ENCODE results near the gene MAZ. TPM values are rescaled to one million over a fixed set of nuclear protein-coding genes. Genes with fewer than 3 reads are reported as not detected.

The MAZ gene
- total RNA-seq, 2 donors from 2014 or later = 73.0 to 99.4 TPM

DNA sequence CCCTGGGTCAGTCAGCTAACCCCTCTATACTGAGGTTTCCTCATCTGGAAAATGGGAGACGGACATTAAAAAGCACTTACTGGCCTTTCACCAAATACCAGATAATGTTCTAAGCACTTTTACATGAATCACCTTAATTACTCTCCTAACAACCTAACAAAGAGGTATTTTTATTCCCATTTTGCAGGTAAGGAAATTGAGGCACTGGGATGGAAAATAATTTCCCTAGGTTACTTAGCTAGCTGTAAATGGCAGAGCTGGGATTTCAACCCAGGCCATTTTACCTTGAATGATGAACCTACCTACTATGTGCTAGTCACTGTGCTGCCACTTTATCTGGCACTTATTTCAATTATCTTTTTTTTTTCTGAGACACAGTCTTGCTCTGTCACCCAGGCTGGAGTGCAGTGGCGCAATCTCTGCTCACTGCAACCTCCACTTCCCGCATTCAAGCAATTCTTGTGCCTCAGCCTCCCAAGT lies 12.1 kb upstream of the MAZ start:
- TF ChIP-seq CTCF (IDR thresholded peaks at IDR 0.05) = no peak
- Histone ChIP-seq H3K27me3 (replicated peaks; ENCODE audit: insufficient read depth) (no peaks in the 10 kb centered on the region), H3K4me1 (ENCODE audit: control insufficient read depth in 1 of 2, low read depth in 2 of 2) (peaks cover 5 to 16% of the 10 kb centered on the region in 2 donors), H3K4me3 (no peak overlapping the region), H3K36me3 (peaks cover 18% of the 10 kb centered on the region), H3K9me3 (no peaks in the 10 kb centered on the region), H3K27ac (no peak overlapping the region)
- no peak for DNase-seq (ENCODE audit: low spot score)
- no peak for ATAC-seq (ENCODE audit: insufficient number of reproducible peaks, low FRiP score, low read depth)

GRCh38 chr16:29802416-29802935 lies 3.9 kb upstream of the MAZ start:
- ATAC-seq (ENCODE audit: insufficient number of reproducible peaks, low FRiP score, low read depth) (no peak), DNase-seq (ENCODE audit: low spot score) (no peak)
- H3K4me1 ChIP-seq (ENCODE audit: control insufficient read depth in 1 of 2, low read depth in 2 of 2) = peaks cover 5 to 15% of the 10 kb centered on the region in 2 donors
- H3K36me3 ChIP-seq = peaks cover 20% of the 10 kb centered on the region
- TF ChIP-seq CTCF (IDR thresholded peaks at IDR 0.05) = no peak
- H3K27ac ChIP-seq = no peak overlapping the region
- no peaks in the 10 kb centered on the region for H3K9me3 ChIP-seq
- H3K4me3 ChIP-seq = no peak overlapping the region
- H3K27me3 ChIP-seq (replicated peaks; ENCODE audit: insufficient read depth) = no peaks in the 10 kb centered on the region

- Histone ChIP-seq H3K4me1 (ENCODE audit: control insufficient read depth in 1 of 2, low read depth in 2 of 2) (peaks cover 15 to 30% of the 10 kb centered on the region in 2 donors), H3K4me3 (no peak overlapping the region), H3K9me3 (no peaks in the 10 kb centered on the region), H3K36me3 (peaks cover 19% of the 10 kb centered on the region), H3K27me3 (replicated peaks; ENCODE audit: insufficient read depth) (no peaks in the 10 kb centered on the region), H3K27ac (peak overlapping the region; percentile 22 to 95)
- DNase-seq (ENCODE audit: low spot score) = no peak
- no peak for TF ChIP-seq CTCF (IDR thresholded peaks at IDR 0.05)
- ATAC-seq (ENCODE audit: insufficient number of reproducible peaks, low FRiP score, low read depth) = no peak
Measured at GRCh38 chr16:29804020-29804419, 2.3 kb upstream of the MAZ start.

DNA sequence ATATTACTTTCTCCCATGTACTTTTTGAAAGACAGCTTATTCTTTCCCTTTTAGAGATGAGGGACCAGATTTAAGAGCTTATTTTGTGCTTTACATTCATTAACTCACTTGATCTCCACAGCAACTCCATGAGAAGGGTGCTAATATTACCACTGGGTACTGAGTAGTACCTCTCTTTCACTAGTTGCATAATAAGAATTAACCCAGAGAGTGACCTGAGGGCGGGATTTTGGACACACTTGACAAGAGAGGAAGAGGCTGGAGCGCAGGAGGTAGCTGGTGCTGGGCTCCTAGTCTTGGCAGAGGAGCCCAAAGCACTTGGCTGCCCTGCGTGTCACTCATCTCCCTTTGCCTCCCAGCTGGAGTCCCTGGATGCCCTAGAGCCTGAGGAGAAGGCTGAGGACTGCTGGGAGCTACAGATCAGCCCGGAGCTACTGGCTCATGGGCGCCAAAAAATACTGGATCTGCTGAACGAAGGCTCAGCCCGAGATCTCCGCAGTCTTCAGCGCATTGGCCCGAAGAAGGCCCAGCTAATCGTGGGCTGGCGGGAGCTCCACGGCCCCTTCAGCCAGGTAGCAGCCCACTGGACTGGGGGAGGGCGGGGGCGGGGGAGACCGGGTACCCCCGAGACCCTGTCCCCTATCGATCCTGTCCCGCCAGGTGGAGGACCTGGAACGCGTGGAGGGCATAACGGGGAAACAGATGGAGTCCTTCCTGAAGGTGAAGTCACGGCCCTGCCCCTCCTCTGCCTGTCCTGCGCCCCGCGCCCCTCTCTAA lies 1.7 kb upstream of the MAZ start:
- H3K27me3 ChIP-seq (replicated peaks; ENCODE audit: insufficient read depth) = no peaks in the 10 kb centered on the region
- no peak for TF ChIP-seq CTCF (IDR thresholded peaks at IDR 0.05)
- peaks cover 14% of the 10 kb centered on the region for H3K36me3 ChIP-seq
- H3K9me3 ChIP-seq = no peaks in the 10 kb centered on the region
- H3K4me3 ChIP-seq = peak overlapping the region; percentile 89
- no peak for DNase-seq (ENCODE audit: low spot score)
- H3K27ac ChIP-seq = peak overlapping the region; percentile 93 to 95
- ATAC-seq (ENCODE audit: insufficient number of reproducible peaks, low FRiP score, low read depth) = no peak
- peaks cover 21 to 37% of the 10 kb centered on the region in 2 donors for H3K4me1 ChIP-seq (ENCODE audit: control insufficient read depth in 1 of 2, low read depth in 2 of 2)

DNA sequence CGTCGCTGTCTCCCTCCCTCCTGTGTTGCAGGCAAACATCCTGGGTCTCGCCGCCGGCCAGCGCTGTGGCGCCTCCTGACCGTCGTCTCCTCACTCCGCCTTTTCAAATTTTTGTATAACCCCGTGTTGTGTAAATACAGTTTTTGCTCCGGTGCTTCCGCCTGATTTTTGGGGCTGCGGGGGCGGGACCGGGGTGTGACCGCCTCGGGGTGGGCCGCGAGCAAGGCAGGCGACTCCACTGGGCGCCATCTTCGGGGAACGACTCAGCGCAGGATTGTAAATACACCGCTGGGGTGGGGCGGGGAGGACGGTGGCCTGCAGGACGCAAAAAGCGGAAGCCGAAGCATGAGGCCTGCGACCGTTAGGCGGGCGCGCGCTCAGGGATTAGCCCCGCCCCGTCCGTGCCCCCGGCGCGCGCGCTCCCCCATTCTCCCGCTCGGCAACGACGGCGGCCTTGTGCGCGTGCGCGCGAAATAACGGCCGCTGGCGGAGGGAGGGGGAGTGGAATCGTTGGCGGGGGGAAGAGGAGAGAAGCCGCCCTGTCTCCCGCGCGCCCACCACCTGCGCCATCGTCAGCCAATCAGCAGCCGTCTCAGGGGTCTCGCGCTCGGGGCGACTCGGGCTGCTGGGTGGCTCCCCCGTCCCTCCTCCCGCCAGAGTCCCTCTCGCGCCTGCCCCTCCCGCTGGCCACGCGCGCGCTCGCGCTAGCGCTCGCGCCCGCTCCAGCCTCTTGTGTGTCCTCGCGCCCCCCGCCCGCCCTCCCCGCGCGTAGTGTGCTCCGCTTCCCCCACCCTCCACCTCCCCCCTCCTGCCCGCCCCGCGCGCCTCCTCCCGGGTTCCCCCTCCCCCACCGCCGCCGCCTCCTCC lies 864 bp upstream of the MAZ start:
- Histone ChIP-seq H3K9me3 (no peaks in the 10 kb centered on the region), H3K4me3 (peak overlapping the region; percentile 89), H3K27ac (peak overlapping the region; percentile 93 to 95), H3K4me1 (ENCODE audit: control insufficient read depth in 1 of 2, low read depth in 2 of 2) (peaks cover 25 to 45% of the 10 kb centered on the region in 2 donors), H3K27me3 (replicated peaks; ENCODE audit: insufficient read depth) (no peaks in the 10 kb centered on the region), H3K36me3 (peaks cover 9% of the 10 kb centered on the region)
- ATAC-seq (ENCODE audit: insufficient number of reproducible peaks, low FRiP score, low read depth) (peak; percentile 72), DNase-seq (ENCODE audit: low spot score) (peak; percentile 91)
- TF ChIP-seq CTCF (IDR thresholded peaks at IDR 0.05) = no peak
